ENCODE results near the gene FBXO17. TPM values are rescaled to one million over a fixed set of nuclear protein-coding genes. Genes with fewer than 3 reads are reported as not detected.

The FBXO17 gene
- total RNA-seq, 3 donors from 2014 or later (not counting 1 experiment from before 2014, with no cell fraction given): not detected

- Histone ChIP-seq H3K4me3 (ENCODE audit: low read length) (peak within 1 kb of the TSS; percentile 71), H3K27ac (ENCODE audit: low read length) (peak within 1 kb of the TSS; percentile 84), H3K9me3 (ENCODE audit: control insufficient read depth, insufficient read depth, low read length) (no peaks in the 10 kb centered on the region), H3K4me1 (ENCODE audit: control insufficient read depth, insufficient read depth, low read length) (peaks cover 55% of the 10 kb centered on the region), H3K36me3 (ENCODE audit: control insufficient read depth, insufficient read depth, low read length) (peaks cover 14% of the 10 kb centered on the region), H3K27me3 (ENCODE audit: control insufficient read depth, insufficient read depth, low read length) (no peaks in the 10 kb centered on the region)
- H3K9me3 Mint-ChIP-seq: no peaks in the 10 kb centered on the region
- DNase-seq (peak; percentile 99 to 100), ATAC-seq (peak; percentile 85 to 95 (median 88))
- H3K36me3 Mint-ChIP-seq: no peaks in the 10 kb centered on the region
- H3K27me3 Mint-ChIP-seq (ENCODE audit: low read depth in 2 of 2): no peaks in the 10 kb centered on the region
- WGBS (ENCODE audit: insufficient coverage): 0% methylated on average over 38 of the region's 40 CpGs
- peak within 1 kb of the TSS; percentile 91 to 99 for H3K27ac Mint-ChIP-seq
- TF ChIP-seq, protein P1, sequence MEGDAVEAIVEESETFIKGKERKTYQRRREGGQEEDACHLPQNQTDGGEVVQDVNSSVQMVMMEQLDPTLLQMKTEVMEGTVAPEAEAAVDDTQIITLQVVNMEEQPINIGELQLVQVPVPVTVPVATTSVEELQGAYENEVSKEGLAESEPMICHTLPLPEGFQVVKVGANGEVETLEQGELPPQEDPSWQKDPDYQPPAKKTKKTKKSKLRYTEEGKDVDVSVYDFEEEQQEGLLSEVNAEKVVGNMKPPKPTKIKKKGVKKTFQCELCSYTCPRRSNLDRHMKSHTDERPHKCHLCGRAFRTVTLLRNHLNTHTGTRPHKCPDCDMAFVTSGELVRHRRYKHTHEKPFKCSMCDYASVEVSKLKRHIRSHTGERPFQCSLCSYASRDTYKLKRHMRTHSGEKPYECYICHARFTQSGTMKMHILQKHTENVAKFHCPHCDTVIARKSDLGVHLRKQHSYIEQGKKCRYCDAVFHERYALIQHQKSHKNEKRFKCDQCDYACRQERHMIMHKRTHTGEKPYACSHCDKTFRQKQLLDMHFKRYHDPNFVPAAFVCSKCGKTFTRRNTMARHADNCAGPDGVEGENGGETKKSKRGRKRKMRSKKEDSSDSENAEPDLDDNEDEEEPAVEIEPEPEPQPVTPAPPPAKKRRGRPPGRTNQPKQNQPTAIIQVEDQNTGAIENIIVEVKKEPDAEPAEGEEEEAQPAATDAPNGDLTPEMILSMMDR (IDR thresholded peaks at IDR 0.05): no peak
- peaks cover 52 to 66% of the 10 kb centered on the region in 2 donors for H3K4me1 Mint-ChIP-seq
- peak within 1 kb of the TSS; percentile 96 for H3K4me3 Mint-ChIP-seq
- intact Hi-C loops (cut with micrococcal nuclease): loop anchor here (1.0 to 10.0 kb wide), 8 partner anchors 32 to 528 kb away; partner anchors contain the start of genes ECH1, FAM98C, NFKBIB and SIRT2
Measured at GRCh38 chr19:38930776-38931520, 44.6 kb downstream of the FBXO17 start, which contains the start of gene MRPS12. MRPS12 (plus strand) TSS chr19:38930944; CDS start chr19:38931295, 351 bp downstream.

DNA sequence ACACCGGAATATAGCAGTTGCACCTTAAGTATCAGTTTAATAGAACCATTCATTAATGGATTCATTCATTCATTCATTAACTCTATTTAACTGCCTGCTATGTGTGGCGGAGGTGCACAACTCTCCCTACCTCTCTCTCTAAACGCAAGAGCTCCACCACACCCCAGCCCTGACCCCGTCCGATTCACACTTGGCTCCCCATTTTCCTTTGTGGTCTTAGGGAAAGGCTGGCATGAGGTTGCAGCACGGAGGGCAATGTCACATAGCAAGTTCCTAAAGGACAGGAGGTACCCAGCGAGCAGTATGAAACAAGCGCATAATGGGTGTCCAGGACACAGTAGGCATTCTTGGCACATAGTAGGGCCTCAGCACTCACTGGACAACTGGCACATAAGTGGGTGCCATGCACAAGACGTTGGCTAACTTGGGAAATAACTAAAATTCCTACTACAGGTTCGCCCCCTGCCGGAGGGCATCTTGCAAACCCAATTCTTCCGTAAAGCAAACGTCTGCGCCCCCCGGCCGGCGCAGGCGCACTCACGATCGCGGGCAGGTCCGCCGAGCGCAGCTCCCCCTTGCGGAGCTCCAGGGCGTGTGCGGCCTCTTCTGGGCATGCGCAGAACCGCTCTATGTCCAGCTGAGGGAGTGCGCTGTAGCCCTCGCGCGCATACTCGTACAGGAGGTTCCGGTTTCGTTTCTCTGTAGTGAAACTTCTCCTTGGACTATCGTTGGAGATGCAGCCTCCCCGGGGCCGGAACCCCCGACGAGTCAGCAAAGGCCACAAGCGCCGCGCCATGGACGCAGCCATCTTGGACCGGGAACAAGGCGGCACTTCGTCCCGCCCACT, 45.4 kb downstream of the FBXO17 start, which contains the start of gene SARS2:
SARS2 (minus strand) TSS at position 835 of the 847 bp plus-strand sequence; CDS start at position 808, 27 bp downstream.
- Mint-ChIP-seq H3K36me3 (no peaks in the 10 kb centered on the region), H3K9me3 (no peaks in the 10 kb centered on the region), H3K27me3 (ENCODE audit: low read depth in 2 of 2) (no peaks in the 10 kb centered on the region), H3K4me3 (peak within 1 kb of the TSS; percentile 96), H3K4me1 (peaks cover 52 to 70% of the 10 kb centered on the region in 2 donors), H3K27ac (peak within 1 kb of the TSS; percentile 91 to 99)
- no peaks in the 10 kb centered on the region for H3K9me3 ChIP-seq (ENCODE audit: control insufficient read depth, insufficient read depth, low read length)
- TF ChIP-seq, protein P1 (IDR thresholded peaks at IDR 0.05): peak; percentile 100
- H3K36me3 ChIP-seq (ENCODE audit: control insufficient read depth, insufficient read depth, low read length): peaks cover 18% of the 10 kb centered on the region
- DNase-seq (peak in 1 of 2 donors; percentile 97), ATAC-seq (peak; percentile 67 to 87 (median 68))
- peak within 1 kb of the TSS; percentile 71 for H3K4me3 ChIP-seq (ENCODE audit: low read length)
- intact Hi-C loops (cut with micrococcal nuclease): loop anchor here (1.0 to 10.0 kb wide), 8 partner anchors 31 to 527 kb away; partner anchors contain the start of genes ECH1, FAM98C, NFKBIB and SIRT2
- H3K27ac ChIP-seq (ENCODE audit: low read length): peak within 1 kb of the TSS; percentile 84
- no peaks in the 10 kb centered on the region for H3K27me3 ChIP-seq (ENCODE audit: control insufficient read depth, insufficient read depth, low read length)
- 2% methylated on average over 49 of the region's 49 CpGs for WGBS (ENCODE audit: insufficient coverage)
- peaks cover 63% of the 10 kb centered on the region for H3K4me1 ChIP-seq (ENCODE audit: control insufficient read depth, insufficient read depth, low read length)

- H3K4me3 Mint-ChIP-seq: peak overlapping the region; percentile 75
- H3K27ac Mint-ChIP-seq: peak overlapping the region; percentile 91 to 99
Measured at GRCh38 chr19:38928391-38929001, 47.0 kb downstream of the FBXO17 start.

More at GRCh38 chr19:38928391-38929001, 47.0 kb downstream of the FBXO17 start:
- peaks cover 13% of the 10 kb centered on the region for H3K36me3 ChIP-seq (ENCODE audit: control insufficient read depth, insufficient read depth, low read length)
- no peaks in the 10 kb centered on the region for H3K27me3 ChIP-seq (ENCODE audit: control insufficient read depth, insufficient read depth, low read length)
- Mint-ChIP-seq H3K9me3 (no peaks in the 10 kb centered on the region), H3K4me1 (peaks cover 51 to 81% of the 10 kb centered on the region in 2 donors), H3K36me3 (no peaks in the 10 kb centered on the region), H3K27me3 (ENCODE audit: low read depth in 2 of 2) (no peaks in the 10 kb centered on the region)
- peaks cover 79% of the 10 kb centered on the region for H3K4me1 ChIP-seq (ENCODE audit: control insufficient read depth, insufficient read depth, low read length)
- WGBS (ENCODE audit: insufficient coverage): 37% methylated on average over 3 of the region's 4 CpGs
- H3K4me3 ChIP-seq (ENCODE audit: low read length): no peak overlapping the region
- no peaks in the 10 kb centered on the region for H3K9me3 ChIP-seq (ENCODE audit: control insufficient read depth, insufficient read depth, low read length)
- DNase-seq: peak in 1 of 2 donors; percentile 60
- peak overlapping the region; percentile 84 for H3K27ac ChIP-seq (ENCODE audit: low read length)
- peak in 2 of 3 donors; percentile 9 to 19 for ATAC-seq
- TF ChIP-seq, protein P1 (IDR thresholded peaks at IDR 0.05): no peak
- intact Hi-C loops (cut with micrococcal nuclease): no loop called here

Data from natural killer cell (primary cell).